PC-9 (cell line): ENCODE measurements around the gene CFC1. TPM values are rescaled to one million over a fixed set of nuclear protein-coding genes. Genes with fewer than 3 reads are reported as not detected.
"Not testable (repeated sequence)": the region's sequence is repeated elsewhere in the genome, so short reads cannot be mapped to it uniquely, and the experiment has no call there.

Experiments used
- BruUV-seq: library from RNA; stranded (reverse); fragments of 400-500 nt; replicated peaks from 2 replicates; lab custom pipeline; 2021; lab: Mats Ljungman, UMichigan
- CTCF ChIA-PET: fragments of 300-600 bp; sonication (Branson Sonifier 250); formaldehyde crosslinking; loops from one replicate; lab custom pipeline; 2022; ENCODE audit warnings: antibody characterized with exemption; lab: Charles Lee
- POLR2A ChIA-PET: fragments of 300-600 bp; sonication (Branson Sonifier 250); formaldehyde crosslinking; loops from one replicate; lab custom pipeline; 2022; ENCODE audit warnings: antibody characterized with exemption; ENCODE audit not compliant: unreplicated experiment; lab: Charles Lee
- DNase-seq, 2 experiments: peaks; one replicate each; pipeline versions ENCODE4 v3.0.0 to v3.0.0-alpha.2; 2015 to 2022; ENCODE audit warnings: mixed read lengths in 1 of 2
- H2AFZ ChIP-seq: fragments of 200-600 bp; sonication (generic); 2 replicates; pipeline ENCODE4 v1.8.1; 2017; ENCODE audit warnings: antibody characterized with exemption
- H3F3A ChIP-seq: fragments of 200-600 bp; sonication (generic); 2 replicates; pipeline ENCODE4 v1.8.1; 2017; ENCODE audit warnings: antibody characterized with exemption, mild to moderate bottlenecking, low read depth; ENCODE audit not compliant: insufficient read depth
- H3K27ac ChIP-seq: fragments of 200-600 bp; sonication (generic); 2 replicates; pipeline ENCODE4 v1.6.1; 2016; ENCODE audit warnings: mixed run types
- H3K27me3 ChIP-seq: fragments of 200-600 bp; sonication (generic); 2 replicates; pipeline ENCODE4 v1.6.1; 2016; ENCODE audit warnings: low read depth, mixed run types; ENCODE audit not compliant: insufficient read depth
- H3K36me3 ChIP-seq: fragments of 200-600 bp; sonication (generic); 2 replicates; pipeline ENCODE4 v1.6.1; 2016; ENCODE audit warnings: low read depth, mixed run types
- H3K4me1 ChIP-seq: fragments of 200-600 bp; sonication (generic); replicated peaks from 2 replicates; pipeline ENCODE4 v1.6.1; 2016; ENCODE audit warnings: mixed run types; ENCODE audit not compliant: insufficient read depth
- H3K4me2 ChIP-seq: fragments of 200-600 bp; sonication (generic); 2 replicates; pipeline ENCODE4 v1.6.1; 2017; ENCODE audit warnings: mixed run types
- H3K4me3 ChIP-seq: fragments of 200-600 bp; sonication (generic); 2 replicates; pipeline ENCODE4 v1.6.1; 2016; ENCODE audit warnings: mixed run types
- H3K79me2 ChIP-seq: fragments of 200-600 bp; sonication (generic); 2 replicates; pipeline ENCODE4 v1.6.1; 2017; ENCODE audit warnings: low read depth, mixed run types
- H3K9me2 ChIP-seq: fragments of 200-600 bp; sonication (generic); 2 replicates; pipeline ENCODE4 v1.8.1; 2017; ENCODE audit warnings: mild to moderate bottlenecking; ENCODE audit not compliant: insufficient read depth
- H3K9me3 ChIP-seq: fragments of 200-600 bp; sonication (generic); 2 replicates; pipeline ENCODE4 v1.8.1; 2016; ENCODE audit warnings: low read depth; ENCODE audit not compliant: insufficient read depth
- H4K20me1 ChIP-seq: fragments of 200-600 bp; sonication (generic); 2 replicates; pipeline ENCODE4 v1.8.1; 2017; ENCODE audit not compliant: insufficient read depth
- intact Hi-C: fragments of 100-400 bp; cut with micrococcal nuclease; formaldehyde crosslinking; loops from one replicate; pipeline ENCODE4 v1.10.0; 2022; ENCODE audit not compliant: unreplicated experiment
- total RNA-seq: library from RNA; stranded (reverse); gene quantifications from 2 replicates; pipeline ENCODE4 v1.2.3, GENCODE V29; 2021

Gene CFC1
- total RNA-seq, 1 experiment from 2014 or later = not detected

DNA sequence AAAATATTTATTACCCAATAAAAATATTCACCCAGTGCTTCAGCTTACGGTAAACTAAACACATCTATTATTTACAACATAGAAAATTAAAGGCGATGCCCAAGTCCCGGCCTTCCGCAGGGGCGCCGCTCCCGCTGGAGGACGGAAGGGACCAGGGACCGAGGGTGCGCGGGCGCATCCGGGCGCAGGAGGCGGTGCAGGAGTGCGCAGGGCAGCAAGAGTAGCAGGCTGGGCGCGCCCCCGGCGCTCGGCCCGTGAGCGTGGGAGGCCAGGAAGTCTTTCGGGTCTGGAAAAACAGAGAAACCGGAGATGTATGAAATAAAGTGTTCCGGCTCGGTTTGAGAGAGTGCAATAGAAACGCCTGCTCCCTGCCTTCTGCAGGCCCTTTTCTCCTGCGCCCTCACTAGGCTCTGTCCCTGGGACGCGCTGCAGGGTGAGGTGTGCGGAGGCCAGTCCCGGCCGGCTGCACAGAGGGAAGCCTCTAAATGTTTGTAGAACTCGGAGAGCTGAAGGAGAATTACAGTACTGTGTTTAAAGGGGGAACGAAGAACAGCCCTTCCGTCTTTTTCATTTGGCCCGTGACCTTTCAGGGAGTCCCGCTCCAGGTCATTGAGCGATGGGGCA lies 6.5 kb downstream of the CFC1 start:
- H3K9me3 ChIP-seq, H3K4me1 ChIP-seq, H3K27me3 ChIP-seq, H3K4me2 ChIP-seq, H3F3A ChIP-seq, intact Hi-C loops, H3K27ac ChIP-seq, H3K79me2 ChIP-seq, H3K4me3 ChIP-seq, CTCF ChIA-PET, H4K20me1 ChIP-seq, POLR2A ChIA-PET, H3K9me2 ChIP-seq, DNase-seq, H3K36me3 ChIP-seq, BruUV-seq, H2AFZ ChIP-seq: not testable (repeated sequence)

DNA sequence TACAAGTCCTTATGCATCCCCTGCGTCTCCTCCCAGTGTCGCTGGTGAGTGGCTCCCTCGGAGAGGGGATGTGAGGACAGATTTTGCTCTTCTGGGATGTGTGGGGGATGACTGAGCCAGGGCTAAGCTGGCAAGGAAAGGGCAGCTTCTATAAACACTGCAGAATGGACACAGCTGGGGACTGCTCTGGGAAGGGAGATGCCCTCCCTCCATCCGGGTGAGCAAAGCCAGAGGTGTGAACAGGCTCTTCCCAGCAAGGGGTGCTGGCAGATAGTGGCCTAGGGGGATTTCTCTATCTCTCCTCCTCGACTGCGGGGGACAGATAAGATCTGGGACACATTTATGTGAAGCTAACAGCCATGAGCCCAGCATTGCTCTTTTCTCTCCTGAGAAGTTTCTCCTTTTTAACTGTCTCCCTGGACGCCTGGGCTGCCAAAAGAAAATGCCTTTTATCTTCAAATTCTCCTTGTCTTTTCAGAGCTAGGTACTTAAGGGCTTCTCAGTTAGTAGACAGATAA lies 8.5 kb downstream of the CFC1 start:
- H3K4me1 ChIP-seq, DNase-seq, H3F3A ChIP-seq, H3K79me2 ChIP-seq, H3K9me3 ChIP-seq, BruUV-seq, H4K20me1 ChIP-seq, H3K36me3 ChIP-seq, H3K9me2 ChIP-seq, CTCF ChIA-PET, POLR2A ChIA-PET, H3K4me3 ChIP-seq, H3K4me2 ChIP-seq, H3K27ac ChIP-seq, H3K27me3 ChIP-seq, H2AFZ ChIP-seq, intact Hi-C loops: not testable (repeated sequence)

DNA sequence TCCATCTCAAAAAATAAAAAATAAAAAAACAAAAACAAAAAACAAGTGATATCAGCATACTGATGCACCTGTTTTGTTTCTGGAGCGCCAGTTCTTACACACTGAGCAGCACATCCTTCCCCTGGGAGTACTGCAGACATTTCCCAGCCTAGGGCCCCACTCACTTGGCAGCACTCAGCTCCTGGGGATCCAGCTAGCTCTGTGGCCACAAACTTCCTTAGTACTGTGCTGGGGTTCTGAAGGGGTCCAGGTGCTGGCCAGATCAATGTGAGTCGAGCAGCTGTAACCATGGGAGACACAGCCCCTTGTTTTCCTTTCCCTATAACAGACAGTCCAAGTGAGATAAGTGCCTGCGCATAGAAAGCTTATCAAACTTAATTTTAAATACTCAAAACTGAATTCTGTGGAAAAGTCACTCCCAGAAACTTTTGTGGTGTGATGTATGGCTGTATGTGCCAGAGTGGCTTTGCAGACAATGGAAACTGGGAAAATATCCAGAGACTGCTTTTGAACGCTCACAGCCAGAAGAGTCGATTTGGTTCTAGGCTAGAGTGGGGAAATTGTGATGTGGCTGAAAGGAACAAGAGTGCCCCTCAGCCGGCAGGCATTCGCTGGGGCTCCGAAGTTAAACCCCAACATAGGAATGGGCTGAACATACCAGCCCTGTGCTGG lies 9.1 kb downstream of the CFC1 start:
- H3K4me2 ChIP-seq, H4K20me1 ChIP-seq, H3K4me3 ChIP-seq, H3K36me3 ChIP-seq, CTCF ChIA-PET, H3F3A ChIP-seq, H3K27me3 ChIP-seq, BruUV-seq, H3K9me2 ChIP-seq, H3K9me3 ChIP-seq, H2AFZ ChIP-seq, H3K27ac ChIP-seq, H3K79me2 ChIP-seq, POLR2A ChIA-PET, intact Hi-C loops, H3K4me1 ChIP-seq, DNase-seq: not testable (repeated sequence)

DNA sequence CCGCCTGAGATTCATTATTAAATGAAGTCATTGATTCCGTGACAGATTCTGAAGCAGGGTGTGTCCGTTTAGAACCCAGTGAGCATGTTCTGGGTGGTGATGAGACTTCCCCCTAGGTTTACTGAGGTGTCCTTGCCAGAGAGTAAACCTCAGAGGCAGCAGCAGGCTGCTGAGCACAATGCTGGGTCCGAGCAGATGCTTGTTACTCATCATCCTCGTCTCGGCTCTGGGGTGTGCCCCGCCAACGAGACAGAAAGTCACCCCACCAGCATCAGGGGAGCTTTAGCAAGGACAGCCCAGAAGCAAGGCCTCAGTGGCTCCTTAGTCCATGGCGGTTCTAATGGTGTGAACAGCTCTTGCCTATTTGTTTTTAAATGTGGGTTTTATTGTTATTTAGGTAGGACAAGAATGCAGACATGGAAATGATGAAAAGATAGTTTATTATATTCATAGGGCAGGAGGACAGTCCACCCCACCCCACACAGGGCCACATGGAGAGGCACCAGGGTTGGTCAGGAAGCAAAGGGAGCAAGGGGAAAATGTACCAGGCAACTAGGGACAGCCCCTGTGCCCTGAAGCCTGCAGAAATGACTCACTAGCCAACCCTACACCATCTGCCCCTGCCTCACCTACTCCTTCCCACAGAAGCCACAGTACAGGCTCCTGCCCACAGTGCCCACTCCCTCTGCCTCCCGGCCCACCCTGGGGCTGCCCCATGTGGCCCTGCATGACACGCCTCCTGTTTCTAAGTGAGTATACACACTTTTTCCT lies 10.5 kb downstream of the CFC1 start:
- H3K4me2 ChIP-seq, H3F3A ChIP-seq, BruUV-seq, H3K27me3 ChIP-seq, H3K4me3 ChIP-seq, H3K36me3 ChIP-seq, H2AFZ ChIP-seq, H3K9me3 ChIP-seq, POLR2A ChIA-PET, H3K27ac ChIP-seq, H3K4me1 ChIP-seq, H3K9me2 ChIP-seq, H4K20me1 ChIP-seq, CTCF ChIA-PET, H3K79me2 ChIP-seq, DNase-seq, intact Hi-C loops: not testable (repeated sequence)

DNA sequence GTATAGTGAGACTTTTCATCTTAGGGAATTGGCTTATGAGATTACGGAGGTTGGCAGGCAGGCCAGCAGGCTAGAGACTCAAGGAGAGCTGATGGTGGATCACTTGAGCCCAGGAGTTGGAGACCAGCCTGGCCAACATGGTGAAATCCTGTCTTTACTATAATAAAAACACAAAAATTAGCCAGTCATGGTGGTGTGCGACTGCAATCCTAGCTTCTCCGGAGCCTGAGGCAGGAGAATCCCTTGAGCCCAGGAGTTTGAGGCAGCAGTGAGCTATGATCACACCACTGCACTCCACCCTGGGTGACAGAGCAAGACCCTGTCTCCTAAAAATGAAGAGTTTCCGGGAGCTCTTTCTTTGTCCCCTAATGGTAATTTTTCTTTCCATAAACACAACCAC lies 14.6 kb downstream of the CFC1 start:
- DNase-seq, H3K27me3 ChIP-seq, H3K9me2 ChIP-seq, H4K20me1 ChIP-seq, H2AFZ ChIP-seq, H3K4me1 ChIP-seq, BruUV-seq, CTCF ChIA-PET, POLR2A ChIA-PET, H3K9me3 ChIP-seq, H3K27ac ChIP-seq, H3K4me3 ChIP-seq, H3K79me2 ChIP-seq, H3K36me3 ChIP-seq, intact Hi-C loops, H3F3A ChIP-seq, H3K4me2 ChIP-seq: not testable (repeated sequence)

DNA sequence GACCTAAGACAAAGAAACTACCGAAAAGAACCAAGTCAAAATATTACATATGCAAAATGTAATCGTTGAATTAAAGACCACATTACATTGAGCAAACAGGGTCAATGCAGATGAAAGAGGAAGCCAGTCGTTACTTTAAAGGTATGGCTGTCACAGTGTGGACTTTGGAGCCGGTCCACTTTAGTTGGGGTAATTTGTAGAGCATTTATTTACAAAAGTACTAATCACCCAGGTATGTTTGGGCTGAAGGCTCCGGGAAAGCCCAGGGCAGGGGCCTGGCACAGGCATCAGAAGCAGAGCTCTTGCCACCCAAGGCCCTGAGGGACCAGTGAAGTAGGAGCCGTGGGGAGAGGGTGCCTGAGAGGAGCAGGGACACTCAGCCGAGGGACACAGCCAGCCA lies 15.8 kb downstream of the CFC1 start:
- H3F3A ChIP-seq, H3K27me3 ChIP-seq, BruUV-seq, DNase-seq, POLR2A ChIA-PET, H3K4me1 ChIP-seq, CTCF ChIA-PET, H3K27ac ChIP-seq, H3K79me2 ChIP-seq, H2AFZ ChIP-seq, H4K20me1 ChIP-seq, H3K4me2 ChIP-seq, H3K36me3 ChIP-seq, H3K9me3 ChIP-seq, H3K4me3 ChIP-seq, H3K9me2 ChIP-seq, intact Hi-C loops: not testable (repeated sequence)

DNA sequence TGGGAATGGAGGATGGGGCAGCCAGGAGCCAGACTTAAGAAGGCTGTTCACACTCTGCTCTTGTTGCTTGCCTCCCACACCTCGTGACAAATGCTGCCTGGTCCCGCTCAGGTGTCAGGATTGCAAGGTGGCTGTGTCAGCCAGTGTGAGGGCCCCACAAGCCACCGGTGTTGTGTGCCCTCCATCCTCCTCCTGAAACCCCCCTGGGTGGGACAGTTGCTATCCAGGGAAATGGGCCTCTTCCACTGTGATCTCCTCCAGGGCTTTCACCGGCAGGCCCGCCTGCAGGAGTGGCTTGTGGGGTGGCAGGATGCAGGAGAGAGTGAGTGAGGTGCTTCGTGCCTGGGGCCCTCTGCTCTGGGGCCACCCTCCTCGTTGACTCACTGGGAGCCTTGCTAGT lies 16.4 kb downstream of the CFC1 start:
- H4K20me1 ChIP-seq, H3K4me1 ChIP-seq, H3K79me2 ChIP-seq, H3K9me2 ChIP-seq, H3K27me3 ChIP-seq, BruUV-seq, CTCF ChIA-PET, DNase-seq, H3K9me3 ChIP-seq, H3K4me2 ChIP-seq, H3F3A ChIP-seq, H3K36me3 ChIP-seq, intact Hi-C loops, H3K4me3 ChIP-seq, POLR2A ChIA-PET, H3K27ac ChIP-seq, H2AFZ ChIP-seq: not testable (repeated sequence)
